DMS 273 (cell line): ENCODE measurements around the gene C17orf75.
A peak's percentile ranks its signal among the peaks of the same experiment; 100 is the strongest.

Source experiments
- DNase-seq: peaks from one replicate; lab custom pipeline; 2025; ENCODE audit not compliant: unreplicated experiment; lab: John Stamatoyannopoulos, UW

C17orf75 gene

DNA sequence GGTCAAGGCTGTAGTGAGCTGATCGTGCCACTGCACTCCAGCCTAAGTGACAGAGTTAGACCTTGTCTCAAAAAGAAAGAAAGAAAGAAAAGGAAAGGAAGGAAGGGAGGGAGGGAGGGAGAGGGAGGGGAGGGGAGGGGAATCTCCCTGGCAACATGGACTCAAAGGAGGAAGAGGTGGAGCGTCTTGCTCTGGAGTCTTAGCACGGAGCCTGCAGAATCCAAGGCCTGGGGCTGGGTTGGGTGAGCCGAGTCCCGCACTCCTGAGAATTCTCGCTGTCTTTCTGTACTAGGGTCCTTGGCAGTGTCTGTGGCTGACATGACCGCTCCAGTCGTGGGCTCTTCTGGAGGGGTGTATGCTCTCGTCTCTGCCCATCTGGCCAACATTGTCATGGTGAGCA lies 36.9 kb downstream of the C17orf75 start:
- DNase-seq = no peak

DNA sequence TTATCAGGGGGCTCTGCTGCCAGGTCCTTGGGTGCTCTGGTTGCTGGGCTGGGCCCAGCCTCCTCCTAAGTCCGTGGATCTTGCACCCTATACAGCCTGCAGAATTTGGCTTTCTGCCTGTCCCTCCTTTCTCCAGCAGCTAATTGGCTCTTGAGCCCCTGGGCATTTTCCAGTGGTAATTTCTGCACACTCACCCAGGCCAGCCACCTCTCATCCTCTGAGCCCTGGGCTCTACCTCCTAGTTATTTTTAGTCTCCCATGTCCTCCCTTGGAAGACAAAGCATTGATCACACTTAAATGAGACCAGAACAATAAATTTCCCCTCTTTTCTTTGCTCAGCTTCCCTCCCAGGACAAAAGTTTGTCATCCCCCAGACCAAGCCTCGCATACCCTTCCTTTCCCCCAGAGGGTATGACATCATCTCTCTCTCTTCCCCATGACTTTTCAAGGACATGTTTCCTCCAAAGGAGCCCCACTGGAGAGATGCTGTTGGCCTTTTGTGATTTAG lies 38.1 kb downstream of the C17orf75 start:
- peak; percentile 36 for DNase-seq

DNA sequence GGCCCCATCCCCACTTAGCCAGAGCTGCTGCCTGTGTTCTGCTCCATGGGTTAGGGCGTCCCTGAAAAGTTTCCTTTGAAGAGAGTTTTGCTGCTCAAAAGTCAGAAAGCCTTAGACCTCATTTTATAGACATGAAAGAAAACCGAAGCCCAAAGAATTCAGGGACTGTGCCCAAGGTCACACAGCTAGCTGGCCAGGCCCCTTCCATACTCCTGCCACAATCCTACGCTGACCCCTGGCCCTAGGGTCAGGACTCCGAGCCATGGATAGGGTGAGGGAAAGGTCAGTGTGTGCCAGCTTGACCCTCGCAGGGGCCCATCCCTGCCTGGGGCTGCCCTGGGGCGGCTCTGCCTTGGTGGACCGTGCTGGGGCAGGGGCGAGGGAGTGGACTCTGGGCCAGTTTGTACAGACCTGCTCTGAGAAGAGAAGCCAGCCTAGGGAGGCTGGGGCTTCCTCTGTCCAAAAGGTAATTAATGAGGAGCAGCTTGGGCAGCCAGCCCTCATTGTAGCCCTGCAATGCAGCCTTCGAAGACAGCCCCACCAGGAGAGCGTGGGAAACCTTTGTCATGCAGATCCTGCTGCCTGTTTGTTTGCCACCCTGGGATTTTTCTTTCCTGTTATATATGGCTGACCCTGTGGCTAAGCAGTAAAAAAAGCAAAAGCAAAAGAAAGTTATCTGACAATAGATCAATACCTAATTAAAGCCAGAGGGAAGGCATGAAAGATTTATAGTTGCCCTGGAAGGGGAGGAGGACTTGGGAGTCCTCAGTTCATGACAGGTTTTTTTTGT lies 38.9 kb downstream of the C17orf75 start:
- DNase-seq = no peak

DNA sequence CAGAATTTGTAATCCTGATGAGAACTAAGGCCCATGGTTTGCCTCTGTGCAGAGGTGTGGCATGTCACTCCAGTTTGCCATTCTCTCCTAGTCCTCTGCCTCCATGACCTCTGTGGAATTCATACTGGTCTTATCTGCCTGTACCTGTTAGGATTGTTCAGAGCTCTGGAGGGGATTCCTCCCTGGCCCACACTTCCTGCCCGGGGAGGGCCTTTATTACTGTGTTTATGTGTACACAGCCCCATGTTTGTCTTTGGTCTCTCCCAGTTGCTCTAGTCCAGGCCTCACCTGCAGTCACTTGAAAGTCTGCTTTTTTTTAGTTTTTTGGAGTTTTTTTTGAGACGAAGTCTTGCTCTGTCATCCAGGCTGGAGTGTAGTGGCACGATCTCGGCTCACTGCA lies 39.9 kb downstream of the C17orf75 start:
- no peak for DNase-seq

DNA sequence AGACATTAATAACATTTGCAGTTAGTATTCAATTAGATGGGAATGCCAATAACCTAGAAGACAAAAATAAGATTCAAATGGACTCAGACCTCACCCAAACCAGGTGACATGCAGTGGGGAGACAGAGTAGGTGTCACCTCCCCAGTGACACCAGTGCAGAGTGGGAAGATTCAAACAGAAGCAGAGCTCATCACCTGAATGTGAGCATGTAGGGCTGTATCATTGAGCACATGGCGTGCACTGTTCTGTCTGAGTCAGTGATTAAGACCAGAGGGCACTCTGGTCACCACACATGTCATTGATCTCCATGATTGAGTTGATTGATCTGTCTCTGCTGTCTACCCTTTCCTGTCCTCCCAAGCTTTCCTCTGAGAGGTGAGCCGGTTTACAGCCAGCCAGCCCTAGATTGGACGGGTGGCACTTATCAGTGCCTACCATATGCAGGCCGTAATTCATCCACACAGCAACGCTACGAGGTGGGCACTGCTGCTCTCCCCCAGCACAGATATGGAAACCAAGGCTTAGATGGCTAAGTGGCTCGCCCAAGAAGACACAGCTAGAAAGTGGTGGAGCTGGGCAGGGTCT lies 42.3 kb downstream of the C17orf75 start:
- DNase-seq = no peak

DNA sequence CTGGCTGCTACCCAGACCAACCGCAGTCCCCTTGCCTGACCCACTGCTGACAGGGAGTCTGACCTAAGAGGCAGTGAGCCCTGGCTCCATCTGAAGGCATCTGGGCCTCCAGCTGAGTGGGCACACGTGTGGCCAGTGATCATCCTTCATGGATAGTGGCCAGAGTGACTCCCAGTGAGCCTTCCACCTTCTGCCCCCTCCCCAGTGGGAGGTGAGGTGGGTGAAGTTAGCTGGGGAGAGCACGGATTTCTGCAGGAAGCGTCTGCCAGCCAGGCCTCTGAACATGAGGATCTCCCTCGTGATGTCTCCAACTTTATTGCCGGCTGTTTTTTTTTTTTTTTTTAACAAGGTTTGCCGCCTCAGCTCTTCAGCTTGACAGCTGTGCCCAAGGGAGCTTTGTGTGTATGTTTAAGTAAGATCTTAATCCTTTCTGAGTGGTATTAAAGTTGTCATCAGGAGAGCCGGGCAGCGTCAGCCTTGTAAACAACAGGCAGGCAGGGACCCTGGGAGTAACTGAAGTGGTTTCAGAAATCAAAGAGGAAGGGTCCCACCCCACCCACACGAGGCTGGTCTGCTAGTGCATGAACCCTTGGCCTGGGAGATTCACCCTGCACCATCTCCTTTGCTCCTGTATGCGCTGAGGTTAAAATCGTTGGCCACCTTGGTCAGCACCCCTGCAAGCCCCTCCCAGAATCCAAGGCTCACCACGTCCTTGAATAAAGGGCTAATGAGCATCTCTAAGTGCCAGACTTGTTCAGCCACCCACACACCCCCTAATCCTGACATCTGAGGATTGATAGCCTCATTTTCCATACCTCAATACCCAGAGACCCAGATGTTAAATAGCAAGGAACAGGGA lies 43.0 kb downstream of the C17orf75 start:
- peak; percentile 90 for DNase-seq

DNA sequence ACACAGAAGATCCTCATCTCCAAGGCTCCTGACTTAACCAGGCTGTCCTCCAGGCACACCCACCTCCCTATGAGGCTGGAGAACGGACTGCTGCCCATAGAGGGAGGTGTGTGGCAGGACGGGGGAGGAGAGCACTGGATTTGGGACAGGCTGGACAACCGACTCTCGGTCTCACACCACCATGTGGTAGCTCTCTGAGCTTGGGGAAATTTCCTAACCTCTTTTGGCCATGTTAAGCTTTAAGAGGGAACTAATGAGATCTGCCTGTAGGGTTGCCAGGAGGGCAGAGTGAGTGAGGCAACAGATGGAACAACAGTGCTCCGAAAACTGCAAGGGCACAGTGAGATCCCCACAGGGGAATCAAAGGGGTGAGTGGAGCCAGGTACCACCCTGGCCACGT lies 43.7 kb downstream of the C17orf75 start:
- DNase-seq = peak; percentile 89

DNA sequence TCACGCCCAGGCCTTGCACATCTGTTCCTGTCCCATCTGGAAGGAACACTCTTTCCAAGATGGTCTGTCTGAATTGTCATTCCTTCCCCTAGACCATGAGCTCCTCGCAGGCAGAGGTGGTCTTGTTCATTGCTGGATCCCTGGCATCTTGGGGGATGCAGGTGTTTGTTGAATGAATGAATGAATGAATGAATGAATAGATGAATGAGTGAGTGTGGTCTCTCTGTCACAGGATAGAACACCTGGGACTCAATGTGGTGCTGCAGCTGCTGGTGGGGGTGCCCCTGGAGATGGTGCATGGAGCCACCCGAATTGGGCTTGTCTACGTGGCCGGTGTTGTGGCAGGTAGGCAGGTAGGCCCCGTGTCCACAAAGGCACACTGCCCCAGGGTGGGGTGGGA lies 44.1 kb downstream of the C17orf75 start:
- peak; percentile 65 for DNase-seq

DNA sequence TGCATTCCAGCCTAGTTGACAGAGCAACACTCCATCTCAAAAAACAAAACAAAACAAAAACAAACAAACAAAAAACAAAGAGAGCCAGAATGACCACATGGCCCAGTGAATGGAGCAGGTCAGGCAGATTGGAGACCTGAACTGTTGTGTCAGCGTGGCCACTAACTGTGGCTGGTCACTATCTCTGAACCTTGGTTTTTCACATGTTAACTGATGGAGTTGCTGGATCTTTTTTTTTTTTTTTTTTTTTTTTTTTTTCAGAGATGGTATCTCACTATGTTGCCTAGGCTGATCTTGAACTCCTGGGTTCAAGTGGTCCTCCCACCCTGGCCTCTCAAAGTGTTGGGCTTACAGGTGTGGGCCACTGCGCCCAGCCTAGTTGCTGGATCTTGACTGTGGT lies 44.5 kb downstream of the C17orf75 start:
- no peak for DNase-seq

DNA sequence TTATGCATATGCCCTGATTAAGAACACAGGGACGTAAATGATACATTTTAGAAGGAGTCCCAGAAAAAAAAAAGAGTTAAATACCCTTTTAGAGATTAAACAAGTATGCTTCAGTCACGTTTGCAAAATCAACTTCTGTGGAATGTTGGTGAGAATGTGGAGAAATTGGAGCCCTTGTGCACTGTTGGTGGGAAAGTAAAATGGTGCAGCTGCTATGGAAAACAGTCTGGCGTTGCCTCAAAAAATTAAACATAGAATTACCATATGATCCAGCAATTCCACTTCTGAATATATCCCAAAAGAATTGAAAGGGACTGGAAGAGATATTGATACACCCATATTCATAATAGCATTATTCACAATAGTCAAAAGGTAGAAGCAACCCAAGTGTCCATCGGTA lies 49.9 kb downstream of the C17orf75 start:
- no peak for DNase-seq

DNA sequence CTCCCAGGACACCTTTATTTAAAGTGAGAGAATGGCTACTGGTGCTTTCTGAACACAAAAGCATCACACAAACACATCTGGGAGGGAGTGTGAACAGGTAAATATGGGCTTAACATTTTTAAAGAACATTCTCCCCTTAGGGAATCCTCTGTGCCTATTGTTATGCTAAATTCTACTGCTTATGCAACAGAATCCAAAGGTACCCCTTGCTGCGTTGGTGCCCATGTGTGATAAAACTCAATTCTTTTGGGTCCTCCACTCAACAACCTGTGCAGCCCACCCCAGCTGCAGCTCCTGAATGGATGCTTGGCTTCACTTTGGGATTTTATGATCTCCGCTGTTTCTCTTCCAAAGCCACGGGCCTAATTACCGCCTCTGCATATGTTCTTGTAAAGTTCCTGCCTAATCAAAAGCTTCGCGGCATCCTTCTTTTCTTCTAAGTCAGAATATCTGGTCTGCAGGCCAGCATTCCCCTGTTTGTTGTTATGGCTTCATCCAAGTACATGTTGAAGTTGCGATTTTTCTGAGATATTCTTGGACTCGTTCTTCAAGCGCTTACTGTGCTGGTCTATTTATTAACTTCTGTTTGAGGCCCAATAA lies 52.4 kb downstream of the C17orf75 start:
- no peak for DNase-seq

DNA sequence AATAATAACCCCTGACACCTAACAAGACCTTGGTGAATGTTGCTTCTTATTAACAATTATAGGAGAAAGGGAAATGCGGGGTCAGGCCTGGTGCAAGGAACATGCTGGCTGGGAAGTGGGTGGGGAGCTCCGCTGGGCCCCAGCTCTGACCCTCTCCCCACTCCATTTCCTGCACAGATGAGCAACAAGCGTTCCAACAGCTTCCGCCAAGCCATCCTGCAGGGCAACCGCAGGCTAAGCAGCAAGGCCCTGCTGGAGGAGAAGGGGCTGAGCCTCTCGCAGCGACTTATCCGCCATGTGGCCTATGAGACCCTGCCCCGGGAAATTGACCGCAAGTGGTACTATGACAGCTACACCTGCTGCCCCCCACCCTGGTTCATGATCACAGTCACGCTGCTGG lies 53.4 kb downstream of the C17orf75 start:
- DNase-seq = no peak

DNA sequence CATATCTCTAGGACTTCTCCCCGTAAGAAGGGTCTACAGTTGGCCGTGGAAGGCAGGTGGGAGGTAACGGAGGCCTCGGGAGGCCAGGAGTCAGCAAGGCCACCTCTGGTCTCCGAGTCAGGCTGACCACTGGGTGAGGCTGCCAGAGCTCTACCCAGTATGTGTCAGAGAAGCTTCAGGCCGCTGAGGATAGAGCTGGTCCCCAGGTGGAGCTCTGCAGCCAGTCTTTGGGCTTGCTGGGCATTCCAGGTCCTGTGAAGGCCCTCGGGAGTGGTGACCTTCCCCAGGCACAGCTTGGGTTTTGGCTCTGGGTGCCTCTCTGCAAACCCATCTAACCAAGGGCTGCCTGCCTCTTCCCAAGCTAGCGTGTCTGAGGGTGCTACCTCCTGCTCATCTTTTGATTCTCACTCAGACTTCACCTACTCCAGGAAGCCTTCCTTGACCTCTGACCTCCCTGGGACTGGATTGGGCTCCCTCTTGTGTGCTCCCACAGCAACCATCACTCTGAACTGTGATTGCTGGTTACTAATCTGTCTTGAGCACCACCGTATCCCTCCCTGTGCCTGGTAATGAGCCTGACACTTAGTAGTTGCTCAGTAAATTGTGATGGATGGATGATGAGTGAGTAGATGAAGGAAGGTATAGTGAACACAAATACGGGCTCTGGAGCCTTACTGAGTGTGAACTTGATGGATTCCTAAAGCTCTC lies 54.0 kb downstream of the C17orf75 start:
- DNase-seq = no peak

DNA sequence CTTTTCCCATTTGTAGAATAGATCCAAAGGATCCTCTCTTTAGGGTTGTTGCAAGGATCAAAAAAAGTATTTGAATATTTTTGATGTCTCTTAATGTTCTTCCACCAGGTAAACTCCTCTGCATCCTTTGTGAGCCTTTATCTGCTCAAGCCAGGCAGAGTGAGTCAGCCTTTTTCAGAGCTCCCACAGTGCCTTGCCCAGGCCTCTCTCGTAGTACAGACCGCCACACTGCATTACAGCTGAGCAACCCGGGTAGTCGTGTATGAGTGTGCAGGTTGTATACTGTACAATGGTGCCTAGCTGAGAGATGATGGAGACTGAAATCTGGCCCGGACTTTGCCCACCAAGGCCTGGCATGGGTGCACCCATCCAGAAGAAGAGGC lies 55.5 kb downstream of the C17orf75 start:
- no peak for DNase-seq

DNA sequence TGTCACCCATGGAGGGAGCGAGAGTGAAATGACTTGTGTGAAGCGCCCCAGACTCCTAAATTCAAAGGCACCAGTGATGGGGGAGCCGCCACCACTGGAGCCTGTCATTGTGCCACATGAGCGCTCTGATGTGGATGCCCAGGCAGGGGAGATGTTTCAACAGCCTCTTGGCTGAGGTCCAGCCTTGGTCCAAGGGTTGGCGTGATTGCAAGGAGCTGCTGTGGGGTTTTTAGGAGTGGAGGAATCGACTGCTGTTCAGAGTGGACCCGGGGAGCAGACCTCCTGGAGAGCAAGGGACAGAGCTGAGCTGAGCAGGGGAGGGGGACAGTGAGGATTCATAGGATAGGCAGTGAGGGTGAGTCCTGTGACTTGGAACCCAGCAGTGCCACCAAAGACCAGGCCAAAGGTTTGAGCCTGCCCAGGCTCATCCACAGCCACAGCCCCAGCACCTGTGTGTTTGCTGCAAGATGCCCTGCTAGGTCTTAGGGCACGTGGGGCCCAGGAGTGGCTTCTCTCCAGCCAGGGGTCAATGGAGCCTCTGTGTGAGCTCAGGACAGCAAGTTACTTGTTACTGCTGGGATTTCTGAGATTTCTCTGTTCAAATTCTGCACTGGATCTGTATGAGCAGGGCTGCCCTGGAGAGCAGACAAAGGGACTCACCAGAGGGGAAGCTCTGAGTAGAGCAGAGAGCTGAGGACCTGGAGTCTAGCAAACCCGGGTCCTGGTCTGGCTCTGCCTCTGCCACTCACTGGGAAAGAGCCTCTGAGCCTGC lies 56.0 kb downstream of the C17orf75 start:
- peak; percentile 20 for DNase-seq

DNA sequence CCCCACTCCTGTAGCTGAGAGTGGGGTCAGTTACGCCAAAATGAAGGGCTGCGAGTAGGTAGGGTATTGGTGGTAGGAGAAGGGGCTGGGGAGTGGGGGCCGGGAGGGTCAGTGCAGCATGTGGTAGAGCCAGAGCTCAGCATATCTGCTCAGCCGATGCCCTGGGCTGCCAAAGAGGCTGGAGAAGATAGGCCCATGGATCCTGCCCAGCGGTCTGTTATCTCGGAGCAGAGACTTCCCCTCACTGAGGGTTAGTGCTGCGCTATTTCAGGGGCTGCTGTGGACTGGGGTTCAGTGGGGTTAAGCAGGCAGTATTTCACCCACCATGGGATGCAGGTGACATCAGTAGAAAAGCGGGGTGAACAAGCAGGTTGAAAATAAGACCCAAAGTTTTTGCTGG lies 56.7 kb downstream of the C17orf75 start:
- no peak for DNase-seq

DNA sequence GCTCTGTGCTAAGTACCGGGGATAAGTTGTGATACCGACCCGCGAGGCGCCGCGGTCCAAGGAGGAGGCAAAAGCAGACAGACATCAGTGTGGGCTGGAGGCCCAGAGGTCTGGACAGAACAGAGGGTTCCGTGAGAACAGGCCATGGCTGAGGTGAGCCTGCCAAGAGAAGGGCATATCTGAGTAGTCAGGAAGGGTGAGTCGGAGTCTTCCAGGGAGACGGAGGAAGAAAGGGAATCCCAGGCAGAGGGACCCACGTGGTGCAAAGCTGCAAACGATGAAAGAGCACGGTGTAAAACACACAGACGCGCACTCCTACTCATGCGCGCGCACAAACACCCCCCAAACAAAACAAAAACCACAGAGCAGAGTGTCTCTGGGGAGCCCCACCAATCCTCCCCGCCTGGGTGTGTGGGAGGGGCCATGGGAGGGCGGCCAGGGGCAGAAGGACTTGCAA lies 58.2 kb downstream of the C17orf75 start:
- DNase-seq = no peak

DNA sequence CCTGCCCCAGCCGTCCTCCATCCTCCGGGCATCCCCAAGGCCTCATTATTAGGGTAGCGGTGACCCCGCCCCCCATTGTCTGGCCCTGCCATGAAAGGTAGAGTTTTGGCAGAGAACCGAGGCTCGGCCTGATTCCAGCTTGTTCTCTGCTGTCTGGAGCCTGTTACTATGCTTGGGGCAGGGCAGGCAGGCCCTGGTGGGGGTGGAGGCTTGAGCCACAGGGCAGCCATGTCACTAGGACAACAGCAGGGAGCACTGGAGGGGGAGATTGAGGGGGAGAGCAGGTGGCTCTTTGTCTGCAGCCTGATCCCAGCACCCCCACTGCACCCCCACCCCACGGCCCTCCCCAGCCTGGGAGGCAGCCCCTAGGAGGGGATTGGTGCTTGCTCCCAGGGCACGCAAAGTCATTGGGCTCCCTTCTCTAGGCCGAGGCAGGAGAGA lies 60.9 kb downstream of the C17orf75 start:
- DNase-seq = peak; percentile 64

DNA sequence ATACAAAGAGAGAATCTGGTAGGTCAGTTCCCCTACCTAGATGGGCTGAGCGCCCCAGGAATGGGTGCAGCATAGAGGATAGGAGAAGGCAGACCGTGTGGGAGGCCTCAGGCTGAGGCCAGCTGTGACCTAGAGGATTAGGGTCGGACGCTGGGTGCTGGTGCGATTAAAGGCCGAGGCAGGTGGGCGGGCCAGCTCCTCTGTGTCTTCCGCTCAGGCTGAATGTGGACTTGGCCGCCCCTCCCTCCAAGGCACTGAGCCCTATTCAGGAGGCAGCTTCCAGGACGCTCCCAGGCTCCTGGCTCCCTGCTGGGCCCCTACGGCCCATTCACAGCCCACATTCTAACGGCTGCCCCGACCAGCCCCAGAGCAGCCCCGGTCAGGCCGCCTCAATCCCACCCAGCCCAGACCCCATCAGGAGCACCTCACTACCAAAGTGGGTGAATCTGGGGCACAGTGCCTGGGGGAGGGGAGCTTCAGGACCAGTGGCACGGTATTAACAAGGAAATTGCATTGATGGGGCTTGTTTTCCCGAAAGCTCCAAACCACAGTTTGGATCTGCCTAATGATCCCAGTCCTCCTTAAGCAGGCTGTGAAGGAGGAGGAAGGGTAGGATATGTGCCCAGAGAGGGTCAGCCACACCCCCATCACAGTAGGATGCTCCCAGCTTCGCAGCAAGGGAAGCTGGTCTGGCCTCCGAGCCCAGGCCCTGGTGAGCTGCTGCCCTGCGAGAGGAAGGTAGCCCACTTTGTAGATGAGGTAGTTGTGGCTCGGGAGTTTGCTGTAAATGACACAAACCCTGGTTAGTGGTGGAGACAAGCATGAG lies 61.9 kb downstream of the C17orf75 start:
- no peak for DNase-seq
